OCI-LY7 (cell line): ENCODE results near the gene SMAP1. TPM values are rescaled to one million over a fixed set of nuclear protein-coding genes. Genes with fewer than 3 reads are reported as not detected.

Experiments used
- BruUV-seq: library from RNA; stranded (reverse); fragments of 400-500 nt; replicated peaks from 2 replicates; lab custom pipeline; 2021; lab: Mats Ljungman, UMichigan
- CTCF ChIA-PET: fragments of 300-600 bp; sonication (Branson Sonifier 250); formaldehyde crosslinking; loops from one replicate; lab custom pipeline; 2022; ENCODE audit warnings: antibody characterized with exemption; ENCODE audit not compliant: unreplicated experiment; lab: Charles Lee
- POLR2A ChIA-PET: fragments of 300-600 bp; sonication (Branson Sonifier 250); formaldehyde crosslinking; loops from one replicate; lab custom pipeline; 2022; ENCODE audit warnings: antibody characterized with exemption; lab: Charles Lee
- DNase-seq: peaks from one replicate; pipeline ENCODE4 v3.0.0-alpha.2; 2015; ENCODE audit warnings: low spot score
- H2AFZ ChIP-seq: fragments of 200-600 bp; sonication (generic), shearing (Covaris generic); 2 replicates; pipeline ENCODE4 v1.6.1; 2014; ENCODE audit warnings: mild to moderate bottlenecking, antibody characterized with exemption, low read length, moderate library complexity
- H3K27ac ChIP-seq: fragments of 200-600 bp; sonication (generic); 2 replicates; pipeline ENCODE4 v1.5.1; 2014; ENCODE audit warnings: mixed run types, low read depth, mild to moderate bottlenecking, moderate library complexity, low read length, inconsistent platforms; ENCODE audit not compliant: poor library complexity, severe bottlenecking
- H3K36me3 ChIP-seq: fragments of 200-600 bp; sonication (generic); 2 replicates; pipeline ENCODE4 v1.6.1; 2014; ENCODE audit warnings: mild to moderate bottlenecking, antibody characterized with exemption, low read length, moderate library complexity, mixed read lengths; ENCODE audit not compliant: insufficient read depth
- H3K4me1 ChIP-seq: fragments of 200-600 bp; sonication (generic); 2 replicates; pipeline ENCODE4 v1.5.1; 2014; ENCODE audit warnings: mild to moderate bottlenecking, low read length; ENCODE audit not compliant: insufficient read depth, poor library complexity, severe bottlenecking
- H3K4me2 ChIP-seq: fragments of 200-600 bp; sonication (generic); 2 replicates; pipeline ENCODE4 v1.6.1; 2014; ENCODE audit warnings: mild to moderate bottlenecking, low read length
- H3K4me3 ChIP-seq: fragments of 200-600 bp; sonication (generic); 2 replicates; pipeline ENCODE4 v1.5.1; 2014; ENCODE audit warnings: mild to moderate bottlenecking, low read depth, low read length; ENCODE audit not compliant: poor library complexity, severe bottlenecking
- H3K79me2 ChIP-seq: fragments of 200-600 bp; sonication (generic); 2 replicates; pipeline ENCODE4 v1.6.1; 2016; ENCODE audit warnings: low read depth, mild to moderate bottlenecking, low read length, moderate library complexity, mixed read lengths; ENCODE audit not compliant: insufficient read depth
- H3K9me2 ChIP-seq: fragments of 200-600 bp; sonication (generic); 2 replicates; pipeline ENCODE4 v1.6.1; 2016; ENCODE audit warnings: mild to moderate bottlenecking, low read length, mixed read lengths; ENCODE audit not compliant: insufficient read depth
- H3K9me3 ChIP-seq: fragments of 200-600 bp; sonication (generic); 2 replicates; pipeline ENCODE4 v1.6.1; 2014; ENCODE audit warnings: mild to moderate bottlenecking, mixed run types, low read length, mixed read lengths
- H4K20me1 ChIP-seq: fragments of 200-600 bp; sonication (generic); 2 replicates; pipeline ENCODE4 v1.6.1; 2014; ENCODE audit warnings: mild to moderate bottlenecking, antibody characterized with exemption, low read length, moderate library complexity, mixed read lengths; ENCODE audit not compliant: insufficient read depth
- EZH2phosphoT487 ChIP-seq: fragments of 200-600 bp; sonication (generic); IDR thresholded peaks from 2 replicates; pipeline ENCODE4 v1.6.1; 2018; ENCODE audit warnings: low read depth, borderline replicate concordance, mild to moderate bottlenecking, mixed run types, antibody characterized with exemption, low read length, moderate library complexity, mixed read lengths
- intact Hi-C: fragments of 100-400 bp; cut with micrococcal nuclease; formaldehyde crosslinking; loops from one replicate; pipeline ENCODE4 v1.10.0; 2022; ENCODE audit not compliant: unreplicated experiment
- total RNA-seq, 2 experiments: library from RNA; depleted of rRNA in 1 of 2; stranded (reverse); fragments of >200 nt in 1 of 2; shearing (Covaris generic) in 1 of 2; gene quantifications; 2 replicates each; pipeline ENCODE4 v1.2.3, GENCODE V29; 2014 to 2022
- TF ChIP-seq, protein P1 (sequence below): fragments of 200-600 bp; sonication (generic); conservative IDR thresholded peaks from 2 replicates; pipeline ENCODE4 v1.5.1; 2014; ENCODE audit warnings: mild to moderate bottlenecking, antibody characterized with exemption, low read length, moderate library complexity, mixed read lengths

SMAP1 gene
- total RNA-seq, 2 experiments from 2014 or later, result 15.1 to 28.9 TPM

DNA sequence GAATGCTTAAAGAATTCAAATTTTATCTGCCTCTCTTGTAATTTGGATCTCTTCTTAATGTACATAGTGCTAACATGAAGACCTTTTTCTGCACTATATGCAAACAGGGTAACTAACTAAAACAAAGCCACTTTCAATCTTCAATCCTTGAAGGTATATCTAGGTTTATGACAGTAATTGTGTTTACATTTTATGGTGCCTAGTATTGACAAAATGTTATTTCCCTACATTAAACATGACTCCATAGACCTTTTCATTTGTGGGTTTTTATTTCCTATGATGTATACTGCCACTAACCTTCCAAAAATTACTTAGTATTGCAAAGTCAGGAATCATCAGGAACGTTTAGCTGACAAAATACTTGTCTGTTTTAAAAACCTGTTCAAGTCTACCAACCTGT lies 193.2 kb downstream of the SMAP1 start:
- no peak for TF ChIP-seq EZH2phosphoT487
- TF ChIP-seq, protein P1, sequence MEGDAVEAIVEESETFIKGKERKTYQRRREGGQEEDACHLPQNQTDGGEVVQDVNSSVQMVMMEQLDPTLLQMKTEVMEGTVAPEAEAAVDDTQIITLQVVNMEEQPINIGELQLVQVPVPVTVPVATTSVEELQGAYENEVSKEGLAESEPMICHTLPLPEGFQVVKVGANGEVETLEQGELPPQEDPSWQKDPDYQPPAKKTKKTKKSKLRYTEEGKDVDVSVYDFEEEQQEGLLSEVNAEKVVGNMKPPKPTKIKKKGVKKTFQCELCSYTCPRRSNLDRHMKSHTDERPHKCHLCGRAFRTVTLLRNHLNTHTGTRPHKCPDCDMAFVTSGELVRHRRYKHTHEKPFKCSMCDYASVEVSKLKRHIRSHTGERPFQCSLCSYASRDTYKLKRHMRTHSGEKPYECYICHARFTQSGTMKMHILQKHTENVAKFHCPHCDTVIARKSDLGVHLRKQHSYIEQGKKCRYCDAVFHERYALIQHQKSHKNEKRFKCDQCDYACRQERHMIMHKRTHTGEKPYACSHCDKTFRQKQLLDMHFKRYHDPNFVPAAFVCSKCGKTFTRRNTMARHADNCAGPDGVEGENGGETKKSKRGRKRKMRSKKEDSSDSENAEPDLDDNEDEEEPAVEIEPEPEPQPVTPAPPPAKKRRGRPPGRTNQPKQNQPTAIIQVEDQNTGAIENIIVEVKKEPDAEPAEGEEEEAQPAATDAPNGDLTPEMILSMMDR, result no peak
- no peak overlapping the region for H3K27ac ChIP-seq
- no TSS peak for BruUV-seq
- H3K79me2 ChIP-seq, result no peaks in the 10 kb centered on the region
- H3K4me1 ChIP-seq, result peaks cover 53% of the 10 kb centered on the region
- H2AFZ ChIP-seq, result no peak overlapping the region
- 0 out of 2 replicates have a peak, but pooled peaks cover 8% of the 10 kb centered on the region for H3K36me3 ChIP-seq
- no peaks in the 10 kb centered on the region for H4K20me1 ChIP-seq
- ChIA-PET POLR2A (interaction anchor here (1.1 kb wide), 1 partner anchor 14 kb away, joined by 3 read pairs; no protein-coding TSS in a partner anchor), CTCF (interaction anchor here (0.6 kb wide), 1 partner anchor 448 kb away, joined by 3 read pairs; no protein-coding TSS in a partner anchor)
- H3K9me2 ChIP-seq, result no peaks in the 10 kb centered on the region
- no peaks in the 10 kb centered on the region for H3K9me3 ChIP-seq
- intact Hi-C loops, result loop anchor here (10.0 kb wide), 1 partner anchor 446 kb away; the partner anchor contains the start of gene FAM135A
- no peak overlapping the region for H3K4me2 ChIP-seq
- H3K4me3 ChIP-seq, result no peak overlapping the region
- no peak for DNase-seq

DNA sequence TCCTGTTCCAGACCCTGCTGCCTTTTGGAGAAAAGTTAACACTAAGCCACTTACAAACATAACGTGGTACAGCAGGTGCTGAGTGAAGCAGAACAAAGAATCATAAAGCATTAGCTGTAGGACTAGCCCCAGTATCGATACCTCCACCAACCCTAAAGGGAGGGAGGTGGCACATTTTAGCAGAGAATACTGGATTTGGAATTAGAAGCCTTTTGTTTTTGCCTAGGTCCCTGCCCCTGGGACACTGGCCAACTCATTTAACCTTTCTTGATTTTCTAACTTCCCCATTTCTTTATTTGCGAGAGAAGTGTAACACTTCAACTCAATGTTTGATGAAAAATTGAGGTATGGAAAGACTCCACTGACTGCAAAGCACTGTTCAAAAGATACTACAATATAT lies 195.7 kb downstream of the SMAP1 start:
- no peak overlapping the region for H2AFZ ChIP-seq
- intact Hi-C loops, result loop anchor here (10.0 kb wide), 1 partner anchor 449 kb away; the partner anchor contains the start of gene FAM135A
- H3K4me3 ChIP-seq, result no peak overlapping the region
- H3K27ac ChIP-seq, result no peak overlapping the region
- no peaks in the 10 kb centered on the region for H3K9me3 ChIP-seq
- BruUV-seq, result no TSS peak
- no peak for TF ChIP-seq EZH2phosphoT487
- TF ChIP-seq, protein P1, result no peak
- 0 out of 2 replicates have a peak, but pooled peaks cover 4% of the 10 kb centered on the region for H3K36me3 ChIP-seq
- POLR2A ChIA-PET, result interaction anchor here (0.5 to 2.0 kb wide), 9 partner anchors 11 to 382 kb away, joined by 3 to 7 read pairs (median 4); no protein-coding TSS in a partner anchor
- no peaks in the 10 kb centered on the region for H4K20me1 ChIP-seq
- peak; percentile 12 for DNase-seq
- H3K4me1 ChIP-seq, result peaks cover 32% of the 10 kb centered on the region
- H3K9me2 ChIP-seq, result no peaks in the 10 kb centered on the region
- H3K79me2 ChIP-seq, result no peaks in the 10 kb centered on the region
- CTCF ChIA-PET, result no interaction called here
- H3K4me2 ChIP-seq, result peak overlapping the region; percentile 20; the same call in 1 of the 2 replicates

DNA sequence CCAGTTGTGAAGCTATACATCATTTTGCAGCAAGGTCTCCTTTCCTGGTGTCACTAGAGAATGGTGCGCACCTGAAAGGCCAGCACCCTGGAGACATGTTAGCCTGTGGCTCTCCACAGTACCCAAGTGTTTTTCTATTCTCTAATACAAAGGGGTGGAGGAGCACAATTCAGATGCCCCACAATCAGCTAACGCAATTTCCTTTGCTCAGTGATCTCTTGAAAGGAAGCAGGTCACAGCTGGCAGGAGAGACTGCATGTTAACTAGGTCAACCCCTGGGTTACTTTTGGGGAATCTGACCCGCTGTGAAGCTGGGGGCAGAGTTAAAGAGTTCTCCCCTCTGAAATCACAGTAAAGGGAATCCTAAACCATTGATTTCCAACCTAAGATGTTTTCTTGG lies 196.7 kb downstream of the SMAP1 start:
- Histone ChIP-seq H3K27ac (no peak overlapping the region), H3K4me3 (no peak overlapping the region), H2AFZ (no peak overlapping the region), H3K79me2 (no peaks in the 10 kb centered on the region), H3K9me2 (no peaks in the 10 kb centered on the region), H3K4me1 (peaks cover 25% of the 10 kb centered on the region), H3K9me3 (no peaks in the 10 kb centered on the region), H3K4me2 (peak overlapping the region; percentile 6), H4K20me1 (no peaks in the 10 kb centered on the region), H3K36me3 (0 out of 2 replicates have a peak, but pooled peaks cover 4% of the 10 kb centered on the region)
- TF ChIP-seq, protein P1, result no peak
- no peak for TF ChIP-seq EZH2phosphoT487
- BruUV-seq, result no TSS peak
- peak; percentile 39 for DNase-seq
- CTCF ChIA-PET, result interaction anchor here (0.7 kb wide), 1 partner anchor 20 kb away, joined by 3 read pairs; no protein-coding TSS in a partner anchor
- POLR2A ChIA-PET, result interaction anchor here (0.5 to 2.0 kb wide), 8 partner anchors 10 to 1974 kb away, joined by 3 to 7 read pairs (median 3); no protein-coding TSS in a partner anchor
- intact Hi-C loops, result loop anchor here (10.0 kb wide), 1 partner anchor 450 kb away; the partner anchor contains the start of gene FAM135A
